ENCODE results near the gene PKHD1.

Gene PKHD1

DNA sequence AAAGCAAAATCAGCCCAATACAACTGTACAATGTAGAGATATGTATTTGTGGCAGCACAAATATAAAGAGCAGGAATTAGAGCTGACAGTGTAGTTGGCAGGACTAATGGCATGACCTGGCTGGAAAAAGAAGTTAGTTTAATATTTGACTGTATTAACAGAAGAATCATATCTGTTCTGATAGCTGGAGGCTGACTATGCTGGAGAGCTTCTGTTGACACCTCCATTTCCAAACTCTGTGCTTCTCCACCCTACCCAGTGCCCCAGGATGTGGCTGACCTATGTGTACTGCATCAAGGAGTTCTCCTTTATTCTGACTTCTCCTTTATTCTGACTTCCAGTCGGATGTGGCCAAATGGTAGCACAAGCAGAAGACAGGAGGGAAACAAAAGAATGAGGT, 299.3 kb downstream of the PKHD1 start:
- no peak overlapping the region for H3K4me3 ChIP-seq (ENCODE audit: control insufficient read depth, low read depth, low read length)
- no peak for DNase-seq (ENCODE audit: low read depth)
- TF ChIP-seq, protein P1, sequence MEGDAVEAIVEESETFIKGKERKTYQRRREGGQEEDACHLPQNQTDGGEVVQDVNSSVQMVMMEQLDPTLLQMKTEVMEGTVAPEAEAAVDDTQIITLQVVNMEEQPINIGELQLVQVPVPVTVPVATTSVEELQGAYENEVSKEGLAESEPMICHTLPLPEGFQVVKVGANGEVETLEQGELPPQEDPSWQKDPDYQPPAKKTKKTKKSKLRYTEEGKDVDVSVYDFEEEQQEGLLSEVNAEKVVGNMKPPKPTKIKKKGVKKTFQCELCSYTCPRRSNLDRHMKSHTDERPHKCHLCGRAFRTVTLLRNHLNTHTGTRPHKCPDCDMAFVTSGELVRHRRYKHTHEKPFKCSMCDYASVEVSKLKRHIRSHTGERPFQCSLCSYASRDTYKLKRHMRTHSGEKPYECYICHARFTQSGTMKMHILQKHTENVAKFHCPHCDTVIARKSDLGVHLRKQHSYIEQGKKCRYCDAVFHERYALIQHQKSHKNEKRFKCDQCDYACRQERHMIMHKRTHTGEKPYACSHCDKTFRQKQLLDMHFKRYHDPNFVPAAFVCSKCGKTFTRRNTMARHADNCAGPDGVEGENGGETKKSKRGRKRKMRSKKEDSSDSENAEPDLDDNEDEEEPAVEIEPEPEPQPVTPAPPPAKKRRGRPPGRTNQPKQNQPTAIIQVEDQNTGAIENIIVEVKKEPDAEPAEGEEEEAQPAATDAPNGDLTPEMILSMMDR (IDR thresholded peaks at IDR 0.05; ENCODE audit: control insufficient read depth, insufficient read depth, low read depth, low read length, missing control alignments): no peak

DNA sequence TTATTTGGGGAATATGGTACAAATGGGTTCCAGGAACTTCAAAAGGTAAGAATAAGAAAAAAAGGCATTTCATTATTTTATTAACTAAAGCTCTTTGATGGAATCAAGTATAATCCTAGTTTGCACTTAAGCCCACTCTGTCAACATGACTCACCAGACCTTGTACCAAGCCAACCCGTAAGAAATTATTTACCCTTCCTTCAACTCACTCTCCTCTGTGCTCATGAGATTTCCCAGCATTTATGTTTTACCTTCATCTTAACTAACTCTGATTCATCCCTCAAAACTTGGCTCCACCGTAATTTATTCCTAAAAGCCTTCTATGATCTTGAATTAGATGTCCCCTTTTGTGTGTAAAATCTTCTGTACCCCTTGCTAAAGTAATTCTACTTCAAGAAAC, 308.7 kb downstream of the PKHD1 start:
- H3K4me3 ChIP-seq (ENCODE audit: control insufficient read depth, low read depth, low read length): no peak overlapping the region
- no peak for DNase-seq (ENCODE audit: low read depth)
- TF ChIP-seq, protein P1 (IDR thresholded peaks at IDR 0.05; ENCODE audit: control insufficient read depth, insufficient read depth, low read depth, low read length, missing control alignments): no peak

DNA sequence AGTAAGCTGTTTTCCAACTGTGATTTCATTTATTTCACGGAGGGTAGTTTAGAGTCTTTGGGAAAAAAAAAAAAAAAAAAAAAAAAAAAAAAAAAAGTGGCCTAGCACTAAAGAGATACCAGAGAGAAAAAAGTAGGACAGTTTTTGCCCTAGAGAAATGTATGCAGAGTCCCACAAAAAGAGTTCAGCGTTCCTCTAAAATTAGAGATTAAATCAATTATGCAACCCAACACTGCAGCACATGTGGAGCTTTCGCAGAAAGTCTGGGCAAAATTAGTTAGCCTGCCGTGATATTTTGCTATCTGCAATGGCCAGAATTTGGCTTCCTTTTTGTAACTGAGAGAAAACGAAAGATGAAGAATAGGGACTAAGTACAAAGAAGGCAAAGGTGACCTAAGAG, 309.8 kb downstream of the PKHD1 start:
- no peak for DNase-seq (ENCODE audit: low read depth)
- TF ChIP-seq, protein P1 (IDR thresholded peaks at IDR 0.05; ENCODE audit: control insufficient read depth, insufficient read depth, low read depth, low read length, missing control alignments): no peak
- H3K4me3 ChIP-seq (ENCODE audit: control insufficient read depth, low read depth, low read length): no peak overlapping the region

DNA sequence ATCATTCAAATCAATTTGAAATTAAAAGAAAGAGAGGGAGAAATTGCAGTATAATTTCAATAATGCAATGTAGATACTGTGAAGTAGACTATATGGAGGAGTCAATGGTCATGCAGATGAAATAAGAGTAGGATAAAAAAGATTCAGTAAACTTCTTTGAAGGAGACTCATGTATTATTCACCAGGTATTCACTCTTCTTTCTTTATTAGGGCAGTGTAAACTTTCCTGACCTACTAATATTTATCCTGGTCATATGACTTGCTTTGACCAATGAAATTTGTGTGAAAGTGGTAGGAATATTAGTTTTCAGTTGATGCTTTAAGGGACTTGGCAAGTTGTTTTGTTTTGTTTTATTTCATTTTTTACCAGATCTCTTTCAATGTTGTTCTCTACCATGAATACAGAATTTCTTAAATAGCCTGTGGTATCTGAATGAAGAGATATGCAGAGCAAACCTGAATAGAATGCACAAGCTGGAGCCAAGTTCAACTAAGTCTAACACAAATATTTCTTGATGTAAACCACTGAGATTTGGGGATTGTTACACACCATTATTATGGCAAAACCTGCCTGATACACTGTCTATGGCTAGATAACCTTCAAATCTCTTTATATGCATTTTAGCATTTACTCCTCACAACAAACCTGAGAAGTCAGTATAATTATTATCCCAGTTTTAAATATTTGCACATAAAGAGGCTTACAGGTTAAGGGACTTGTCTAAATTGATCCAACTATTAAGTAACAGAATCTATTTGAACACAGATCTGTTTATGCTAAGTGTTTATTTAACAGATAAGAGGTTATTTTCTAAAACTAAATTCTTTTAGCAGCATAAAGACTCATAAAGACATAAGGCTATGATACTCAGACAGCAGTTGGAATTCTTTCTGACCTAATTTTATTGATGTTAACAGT, 311.2 kb downstream of the PKHD1 start:
- no peak for DNase-seq (ENCODE audit: low read depth)
- TF ChIP-seq, protein P1 (IDR thresholded peaks at IDR 0.05; ENCODE audit: control insufficient read depth, insufficient read depth, low read depth, low read length, missing control alignments): no peak
- H3K4me3 ChIP-seq (ENCODE audit: control insufficient read depth, low read depth, low read length): no peak overlapping the region

DNA sequence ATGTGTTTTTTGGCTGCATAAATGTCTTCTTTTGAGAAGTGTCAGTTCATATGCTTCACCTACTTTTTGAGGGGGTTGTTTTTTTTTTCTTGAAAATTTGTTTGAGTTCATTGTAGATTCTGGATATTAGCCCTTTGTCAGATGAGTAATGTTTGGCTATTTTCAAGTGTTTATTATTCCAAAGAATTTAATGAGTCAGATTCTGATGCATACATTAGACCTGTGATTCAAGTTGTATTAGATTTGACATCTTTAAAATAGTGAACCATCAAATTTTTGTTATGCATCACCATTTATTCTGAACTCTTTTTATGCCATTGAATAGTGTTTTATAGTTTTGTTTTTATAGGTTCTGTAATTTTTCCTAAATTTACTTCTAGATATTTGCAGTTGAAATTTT, 319.3 kb downstream of the PKHD1 start:
- TF ChIP-seq, protein P1 (IDR thresholded peaks at IDR 0.05; ENCODE audit: control insufficient read depth, insufficient read depth, low read depth, low read length, missing control alignments): no peak
- DNase-seq (ENCODE audit: low read depth): no peak
- H3K4me3 ChIP-seq (ENCODE audit: control insufficient read depth, low read depth, low read length): no peak overlapping the region

DNA sequence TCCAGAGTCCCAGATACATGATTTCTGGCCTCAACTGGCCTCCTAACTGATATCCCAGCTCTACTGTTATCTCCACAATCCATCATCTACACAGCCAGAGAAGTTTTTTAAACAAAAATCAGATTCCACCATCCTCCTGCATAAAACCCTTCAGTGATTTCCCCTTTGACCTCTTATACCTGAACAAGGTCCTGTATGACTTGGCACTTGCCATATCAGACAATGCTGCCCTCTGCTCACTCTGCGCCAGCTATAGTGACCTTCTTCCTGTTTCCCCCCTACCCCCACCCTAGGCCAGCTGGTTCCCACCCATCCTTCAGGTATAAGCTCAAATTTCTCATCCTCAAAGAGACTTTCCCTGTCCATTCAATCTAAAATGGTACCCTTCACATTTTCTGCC, 322.2 kb downstream of the PKHD1 start:
- TF ChIP-seq, protein P1 (IDR thresholded peaks at IDR 0.05; ENCODE audit: control insufficient read depth, insufficient read depth, low read depth, low read length, missing control alignments): no peak
- H3K4me3 ChIP-seq (ENCODE audit: control insufficient read depth, low read depth, low read length): no peak overlapping the region
- DNase-seq (ENCODE audit: low read depth): no peak
